GM12878 (cell line): ENCODE measurements around the gene MYL11. TPM values are rescaled to one million over a fixed set of nuclear protein-coding genes. Genes with fewer than 3 reads are reported as not detected.
A peak's percentile ranks its signal among the peaks of the same experiment; 100 is the strongest.

Experiments
- ATAC-seq: fragments of 200-7000 bp; cut with Tn5 transposase; 3 replicates; pipeline ENCODE4 v1.9.1; 2020; ENCODE audit warnings: mild to moderate bottlenecking, moderate library complexity
- BruUV-seq: library from RNA; stranded (reverse); fragments of 400-500 nt; replicated peaks from 2 replicates; lab custom pipeline; 2021; lab: Mats Ljungman, UMichigan
- CTCF ChIA-PET: fragments of 300-600 bp; sonication (Branson Sonifier 250); formaldehyde crosslinking; extraction: SDS; loops from one replicate; lab custom pipeline; 2021; ENCODE audit warnings: inconsistent platforms; lab: Yijun Ruan, JAX
- POLR2A ChIA-PET: fragments of 350-600 bp; formaldehyde crosslinking; extraction: SDS; loops from one replicate; lab custom pipeline; 2021; ENCODE audit warnings: inconsistent platforms; lab: Charles Lee
- RAD21 ChIA-PET: fragments of 300-600 bp; sonication (Branson Sonifier 250); formaldehyde crosslinking; loops from one replicate; lab custom pipeline; 2023; ENCODE audit warnings: antibody characterized with exemption; ENCODE audit not compliant: unreplicated experiment; lab: Charles Lee
- SMC1A ChIA-PET: fragments of 300-600 bp; sonication (Branson Sonifier 250); formaldehyde crosslinking; loops from one replicate; lab custom pipeline; 2023; ENCODE audit not compliant: unreplicated experiment, uncharacterized antibody; lab: Charles Lee
- DNase-seq: peaks from one replicate; pipeline ENCODE4 v3.0.0-alpha.2; 2011; ENCODE audit warnings: low read depth, low spot score
- FAIRE-seq: peaks from 3 replicates; lab custom pipeline; 2011; peaks lifted over from hg19 to GRCh38; lab: Jason Lieb, UNC
- H2AFZ ChIP-seq: 2 replicates; pipeline ENCODE4 v1.6.0; 2011; ENCODE audit warnings: low read depth, low read length, control low read depth; ENCODE audit not compliant: control insufficient read depth
- H3K27ac ChIP-seq: 2 replicates; pipeline ENCODE4 v1.5.1; 2011; ENCODE audit warnings: control low read depth; ENCODE audit not compliant: control insufficient read depth, insufficient read depth
- H3K27me3 ChIP-seq, 2 experiments: replicated peaks in 1 of 2; 2 replicates each; pipeline versions ENCODE4 v1.6.0 to v1.6.1; 2011; ENCODE audit warnings: low read length in 1 of 2; ENCODE audit not compliant: control insufficient read depth in 2 of 2, insufficient read depth in 2 of 2
- H3K36me3 ChIP-seq, 2 experiments: 2 replicates each; pipeline ENCODE4 v1.5.1; 2011; ENCODE audit warnings: low read length in 1 of 2; ENCODE audit not compliant: control insufficient read depth in 2 of 2, insufficient read depth in 2 of 2
- H3K4me1 ChIP-seq: 2 replicates; pipeline ENCODE4 v1.6.1; 2011; ENCODE audit warnings: mild to moderate bottlenecking, low read length, moderate library complexity, mixed read lengths; ENCODE audit not compliant: control insufficient read depth, insufficient read depth
- H3K4me2 ChIP-seq: 2 replicates; pipeline ENCODE4 v1.6.0; 2011; ENCODE audit warnings: control low read depth; ENCODE audit not compliant: control insufficient read depth, insufficient read depth
- H3K4me3 ChIP-seq: fragments of 200-600 bp; sonication (generic); 2 replicates; pipeline ENCODE4 v1.5.1; 2016
- H3K79me2 ChIP-seq: 2 replicates; pipeline ENCODE4 v1.6.0; 2011; ENCODE audit warnings: low read length; ENCODE audit not compliant: control insufficient read depth, insufficient read depth
- H3K9ac ChIP-seq: 2 replicates; pipeline ENCODE4 v1.8.0; 2011; ENCODE audit warnings: low read length, control low read depth, mixed read lengths; ENCODE audit not compliant: control insufficient read depth, insufficient read depth
- H3K9me3 ChIP-seq: replicated peaks from 3 replicates; pipeline ENCODE4 v1.5.1; 2011; ENCODE audit warnings: mild to moderate bottlenecking, low read length; ENCODE audit not compliant: control insufficient read depth, insufficient read depth
- H4K20me1 ChIP-seq: 2 replicates; pipeline ENCODE4 v1.6.0; 2011; ENCODE audit not compliant: control insufficient read depth, insufficient read depth
- CHD1 ChIP-seq: IDR thresholded peaks from 2 replicates; pipeline ENCODE4 v1.6.1; 2012; ENCODE audit warnings: low read depth, low read length, improper control_type of control experiment
- MTA3 ChIP-seq: IDR thresholded peaks from 2 replicates; pipeline ENCODE4 v1.6.1; 2012; ENCODE audit warnings: low read length, inconsistent platforms, borderline replicate concordance
- POLR2AphosphoS5 ChIP-seq: IDR thresholded peaks from 2 replicates; pipeline ENCODE4 v1.6.1; 2011; ENCODE audit warnings: mild to moderate bottlenecking, low read length, inconsistent platforms
- SPI1 ChIP-seq: IDR thresholded peaks from 2 replicates; pipeline ENCODE4 v1.6.1; 2011; ENCODE audit warnings: low read depth, mild to moderate bottlenecking, low read length, moderate library complexity, borderline replicate concordance; ENCODE audit not compliant: insufficient read depth
- SUZ12 ChIP-seq: fragments of 200-600 bp; sonication (generic); IDR thresholded peaks from one replicate; pipeline ENCODE4 v1.6.1; 2018; ENCODE audit warnings: antibody characterized with exemption, mild to moderate bottlenecking; ENCODE audit not compliant: unreplicated experiment
- WGBS: methylation state at CpG from one replicate; pipeline ENCODE4 v1.1.6; 2016; ENCODE audit warnings: low lambda C conversion rate; ENCODE audit not compliant: insufficient replicate concordance, insufficient coverage; ENCODE audit errors: missing lambda C conversion rate; 5-methylcytosine and 5-hydroxymethylcytosine counted together
- in situ Hi-C: fragments of 300-500 bp; cut with MboI; formaldehyde crosslinking; loops from 9 replicates; pipeline ENCODE4 v1.14.3; 2018; ENCODE audit warnings: mixed read lengths
- intact Hi-C: fragments of 100-400 bp; cut with micrococcal nuclease; formaldehyde crosslinking; loops from one replicate; pipeline ENCODE4 v1.14.2; 2022; ENCODE audit not compliant: unreplicated experiment
- polyA plus RNA-seq, 11 experiments: library from polyadenylated mRNA; depleted of rRNA in 4 of 11; unstranded in 6 of 11; stranded (reverse) in 5 of 11; fragments of >200 nt; fragmentation: Nextera tagmentation in 4 of 11; fragmentation: Illumina TruSeq in 1 of 11; extraction: Ambion mirVana in 4 of 11; extraction: Trizol in 1 of 11; gene quantifications; 1 replicate in 1 of 11; 2 replicates in 10 of 11; pipeline versions ENCODE4 v1.2.1 to v1.2.3, GENCODE V29; 2011 to 2016; ENCODE audit warnings: inconsistent platforms in 2 of 11, missing spikeins in 2 of 11, low read depth in 1 of 11
- total RNA-seq, 4 experiments: library from RNA; depleted of rRNA in 3 of 4; stranded (reverse); fragments of >200 nt in 3 of 4; fragmentation: Illumina TruSeq in 1 of 4; extraction: Trizol in 1 of 4; gene quantifications; 2 replicates each; pipeline versions ENCODE4 v1.2.1 to v1.2.3, GENCODE V29; 2013 to 2021

Gene MYL11
- total and polyA plus RNA-seq, 10 of the 15 experiments (the other 5 are each of a cell fraction or from before 2014, with no cell fraction given): 0.19 to 1.2 (median 0.61) TPM; not detected in 5

- no peak overlapping the region for H2AFZ ChIP-seq
- 87% methylated on average over 4 of the region's 4 CpGs for WGBS
- H4K20me1 ChIP-seq: peaks cover 17% of the 10 kb centered on the region
- in situ Hi-C loops: no loop called here
- RAD21 ChIA-PET: interaction anchor here (0.7 to 1.4 kb wide), 3 partner anchors 10 to 43 kb away, joined by 3 to 5 read pairs (median 4); partner anchors contain the start of gene CD2BP2
- H3K4me3 ChIP-seq: peak overlapping the region; percentile 97; the same call in 1 of the 2 replicates
- TF ChIP-seq MTA3 (no peak), CHD1 (no peak), SPI1 (no peak), SUZ12 (no peak), POLR2AphosphoS5 (no peak)
- no peak overlapping the region for H3K9ac ChIP-seq
- H3K27me3 ChIP-seq: no peaks in the 10 kb centered on the region
- peaks cover 4 to 15% of the 10 kb centered on the region in 2 experiments for H3K36me3 ChIP-seq
- no peak overlapping the region for H3K27ac ChIP-seq
- POLR2A ChIA-PET: interaction anchor here (1.0 to 1.5 kb wide), 4 partner anchors 8 to 311 kb away, joined by 3 to 6 read pairs (median 4); no protein-coding TSS in a partner anchor
- intact Hi-C loops: no loop called here
- BruUV-seq: no TSS peak
- ATAC-seq (no peak), DNase-seq (no peak), FAIRE-seq (no peak)
- H3K4me1 ChIP-seq: peaks cover 10% of the 10 kb centered on the region
- H3K79me2 ChIP-seq: peaks cover 35% of the 10 kb centered on the region
- SMC1A ChIA-PET: interaction anchor here (0.9 to 3.5 kb wide), 6 partner anchors 10 to 71 kb away, joined by 3 to 15 read pairs (median 3); partner anchors contain the start of gene ZNF771
- CTCF ChIA-PET: interaction anchor here (0.7 to 9.0 kb wide), 4 partner anchors 43 to 393 kb away, joined by 3 to 70 read pairs (median 8); partner anchors contain the start of genes TAOK2, TBX6 and ZNF771
- no peaks in the 10 kb centered on the region for H3K9me3 ChIP-seq
- peak overlapping the region; percentile 17; the same call in 1 of the 2 replicates for H3K4me2 ChIP-seq
Measured at GRCh38 chr16:30366511-30366910, 8.1 kb upstream of the MYL11 start.
